Neural crest cell (in vitro differentiated cells): ENCODE measurements around the gene DOCK11. TPM values are rescaled to one million over a fixed set of nuclear protein-coding genes. Genes with fewer than 3 reads are reported as not detected.
A peak's percentile ranks its signal among the peaks of the same experiment; 100 is the strongest.

ENCODE experiments used
- DNase-seq: peaks from one replicate; pipeline ENCODE4 v3.0.0; 2021; ENCODE audit warnings: low read depth, mixed read lengths, low spot score
- H3K27ac Mint-ChIP-seq: one replicate; pipeline ENCODE4 v1.8.0; 2021; ENCODE audit warnings: mild to moderate bottlenecking, mixed read lengths; ENCODE audit not compliant: unreplicated experiment
- H3K27me3 Mint-ChIP-seq: 2 replicates; pipeline ENCODE4 v1.8.0; 2021; ENCODE audit warnings: low read depth, mild to moderate bottlenecking, mixed read lengths
- H3K36me3 Mint-ChIP-seq: 2 replicates; pipeline ENCODE4 v1.8.0; 2021; ENCODE audit warnings: low read depth, mild to moderate bottlenecking, mixed read lengths
- H3K4me1 Mint-ChIP-seq: 2 replicates; pipeline ENCODE4 v1.8.0; 2021; ENCODE audit warnings: mixed read lengths
- H3K4me3 Mint-ChIP-seq: one replicate; pipeline ENCODE4 v1.8.0; 2021; ENCODE audit warnings: mild to moderate bottlenecking, mixed read lengths
- H3K9me3 Mint-ChIP-seq: 2 replicates; pipeline ENCODE4 v1.8.0; 2021; ENCODE audit warnings: mixed read lengths
- CTCF ChIP-seq: fragments of 200-600 bp; sonication (generic); conservative IDR thresholded peaks from 2 replicates; pipeline ENCODE4 v1.5.0; 2021; ENCODE audit warnings: antibody characterized with exemption, mild to moderate bottlenecking
- total RNA-seq: library from RNA; stranded (reverse); gene quantifications from 2 replicates; pipeline ENCODE4 v1.2.1, GENCODE V29; 2021

DOCK11 gene
- total RNA-seq, 1 donor from 2014 or later = 14.6 TPM

- H3K4me1 Mint-ChIP-seq = peaks cover 13% of the 10 kb centered on the region
- no peak for DNase-seq
- no peak overlapping the region for H3K4me3 Mint-ChIP-seq
- H3K27me3 Mint-ChIP-seq = peaks cover 2% of the 10 kb centered on the region
- peaks cover 3% of the 10 kb centered on the region for H3K9me3 Mint-ChIP-seq
- TF ChIP-seq CTCF = no peak
- peaks cover 5% of the 10 kb centered on the region for H3K36me3 Mint-ChIP-seq
- H3K27ac Mint-ChIP-seq = no peak overlapping the region
These were observed 227.8 kb downstream of the DOCK11 start for GRCh38 chrX:118723376-118723775.

- H3K9me3 Mint-ChIP-seq = peaks cover 3% of the 10 kb centered on the region
- H3K4me1 Mint-ChIP-seq = peaks cover 13% of the 10 kb centered on the region
- no peak overlapping the region for H3K4me3 Mint-ChIP-seq
- H3K27me3 Mint-ChIP-seq = peaks cover 5% of the 10 kb centered on the region
- no peak for TF ChIP-seq CTCF
- H3K27ac Mint-ChIP-seq = no peak overlapping the region
- DNase-seq = no peak
- peaks cover 5% of the 10 kb centered on the region for H3K36me3 Mint-ChIP-seq
These were observed 228.8 kb downstream of the DOCK11 start for GRCh38 chrX:118724365-118724764.

GRCh38 chrX:118724775-118725174 lies 229.2 kb downstream of the DOCK11 start:
- H3K4me3 Mint-ChIP-seq = no peak overlapping the region
- peaks cover 13% of the 10 kb centered on the region for H3K4me1 Mint-ChIP-seq
- H3K27ac Mint-ChIP-seq = no peak overlapping the region
- peaks cover 5% of the 10 kb centered on the region for H3K36me3 Mint-ChIP-seq
- H3K27me3 Mint-ChIP-seq = peaks cover 5% of the 10 kb centered on the region
- DNase-seq = no peak
- peaks cover 3% of the 10 kb centered on the region for H3K9me3 Mint-ChIP-seq
- TF ChIP-seq CTCF = no peak

- H3K4me1 Mint-ChIP-seq = peaks cover 13% of the 10 kb centered on the region
- H3K9me3 Mint-ChIP-seq = peaks cover 3% of the 10 kb centered on the region
- H3K36me3 Mint-ChIP-seq = peaks cover 5% of the 10 kb centered on the region
- no peak overlapping the region for H3K27ac Mint-ChIP-seq
- no peak for TF ChIP-seq CTCF
- peaks cover 7% of the 10 kb centered on the region for H3K27me3 Mint-ChIP-seq
- peak overlapping the region; percentile 65 for H3K4me3 Mint-ChIP-seq
- DNase-seq = no peak
These were observed 230.8 kb downstream of the DOCK11 start for GRCh38 chrX:118726396-118726795.

- peaks cover 3% of the 10 kb centered on the region for H3K9me3 Mint-ChIP-seq
These were observed 231.5 kb downstream of the DOCK11 start, which contains the start of gene IL13RA1 for GRCh38 chrX:118726887-118727685. Gene IL13RA1, plus strand, starts transcription at chrX:118727606. Its CDS starts 33 bp downstream, at chrX:118727639.

More at GRCh38 chrX:118726887-118727685, 231.5 kb downstream of the DOCK11 start, which contains the start of gene IL13RA1:
- peak within 1 kb of the TSS; percentile 79 for H3K4me3 Mint-ChIP-seq
- no peak for TF ChIP-seq CTCF
- peaks cover 13% of the 10 kb centered on the region for H3K4me1 Mint-ChIP-seq
- H3K27me3 Mint-ChIP-seq = peaks cover 7% of the 10 kb centered on the region
- peaks cover 2% of the 10 kb centered on the region for H3K36me3 Mint-ChIP-seq
- no peak within 1 kb of the TSS for H3K27ac Mint-ChIP-seq
- DNase-seq = peak; percentile 54
